PC-3 (cell line): ENCODE results near the gene BAX. TPM values are rescaled to one million over a fixed set of nuclear protein-coding genes. Genes with fewer than 3 reads are reported as not detected.

ENCODE experiments used
- ATAC-seq: fragments of 200-7000 bp; cut with Tn5 transposase; 2 replicates; pipeline ENCODE4 v1.9.1; 2020; ENCODE audit warnings: mild to moderate bottlenecking, moderate library complexity
- BruUV-seq: library from RNA; stranded (reverse); fragments of 400-500 nt; replicated peaks from 2 replicates; lab custom pipeline; 2021; lab: Mats Ljungman, UMichigan
- CTCF ChIA-PET: fragments of 300-600 bp; sonication (Branson Sonifier 250); formaldehyde crosslinking; loops from one replicate; lab custom pipeline; 2022; ENCODE audit warnings: antibody characterized with exemption; lab: Charles Lee
- POLR2A ChIA-PET: fragments of 300-600 bp; sonication (Branson Sonifier 250); formaldehyde crosslinking; loops from one replicate; lab custom pipeline; 2022; ENCODE audit warnings: antibody characterized with exemption; ENCODE audit not compliant: unreplicated experiment; lab: Charles Lee
- DNase-seq: peaks from one replicate; pipeline ENCODE4 v3.0.0-alpha.2; 2015
- H2AFZ ChIP-seq: fragments of 300-600 bp; sonication (generic); 2 replicates; pipeline ENCODE4 v1.6.0; 2016; ENCODE audit warnings: antibody characterized with exemption, low read length
- H3F3A ChIP-seq: fragments of 300-600 bp; sonication (generic); one replicate; pipeline ENCODE4 v1.6.0; 2017; ENCODE audit warnings: antibody characterized with exemption, low read length, control low read depth, mild to moderate bottlenecking; ENCODE audit not compliant: unreplicated experiment
- H3K27ac ChIP-seq: fragments of 300-600 bp; sonication (generic); 2 replicates; pipeline ENCODE4 v1.5.1; 2016; ENCODE audit warnings: mild to moderate bottlenecking, low read length
- H3K27me3 ChIP-seq: fragments of 300-600 bp; sonication (generic); 2 replicates; pipeline ENCODE4 v1.6.1; 2016; ENCODE audit warnings: low read length, mixed read lengths
- H3K36me3 ChIP-seq: fragments of 300-600 bp; sonication (generic); 2 replicates; pipeline ENCODE4 v1.6.1; 2016; ENCODE audit warnings: low read depth, mixed run types, low read length, mixed read lengths
- H3K4me1 ChIP-seq: fragments of 300-600 bp; sonication (generic); 2 replicates; pipeline ENCODE4 v1.5.1; 2016; ENCODE audit warnings: low read length; ENCODE audit not compliant: insufficient read depth
- H3K4me2 ChIP-seq: fragments of 300-600 bp; sonication (generic); 2 replicates; pipeline ENCODE4 v1.6.0; 2016; ENCODE audit warnings: low read length
- H3K4me3 ChIP-seq: fragments of 300-600 bp; sonication (generic); 2 replicates; pipeline ENCODE4 v1.5.1; 2016; ENCODE audit warnings: mild to moderate bottlenecking, low read length, mixed read lengths
- H3K79me2 ChIP-seq: fragments of 300-600 bp; sonication (generic); 2 replicates; pipeline ENCODE4 v1.6.1; 2017; ENCODE audit warnings: low read length, mixed read lengths
- H3K9ac ChIP-seq: fragments of 300-600 bp; sonication (generic); 2 replicates; pipeline ENCODE4 v1.6.0; 2016; ENCODE audit warnings: mild to moderate bottlenecking, low read length
- H3K9me2 ChIP-seq: fragments of 300-600 bp; sonication (generic); replicated peaks from 2 replicates; pipeline ENCODE4 v1.6.1; 2016; ENCODE audit warnings: mixed run types, low read length, mixed read lengths
- H3K9me3 ChIP-seq: fragments of 300-600 bp; sonication (generic); 2 replicates; pipeline ENCODE4 v1.6.1; 2016; ENCODE audit warnings: low read length, mixed read lengths
- H4K20me1 ChIP-seq: fragments of 300-600 bp; sonication (generic); 2 replicates; pipeline ENCODE4 v1.6.1; 2016; ENCODE audit warnings: low read length, mixed read lengths
- CTCF ChIP-seq: fragments of 300-600 bp; sonication (generic); conservative IDR thresholded peaks from 2 replicates; pipeline ENCODE4 v1.5.1; 2017; ENCODE audit warnings: antibody characterized with exemption, low read depth, mild to moderate bottlenecking, low read length
- EZH2 ChIP-seq: fragments of 300-600 bp; sonication (generic); IDR thresholded peaks from one replicate; pipeline ENCODE4 v1.6.1; 2017; ENCODE audit warnings: antibody characterized with exemption, mild to moderate bottlenecking, low read length; ENCODE audit not compliant: unreplicated experiment
- EZH2phosphoT487 ChIP-seq: fragments of 300-600 bp; sonication (generic); IDR thresholded peaks from 2 replicates; pipeline ENCODE4 v1.6.1; 2018; ENCODE audit warnings: mild to moderate bottlenecking, antibody characterized with exemption, low read length, borderline replicate concordance
- intact Hi-C: fragments of 100-400 bp; cut with micrococcal nuclease; formaldehyde crosslinking; loops from 2 replicates; pipeline ENCODE4 v1.9.0; 2023
- total RNA-seq: library from RNA; depleted of rRNA; stranded (reverse); fragments of >200 nt; gene quantifications from 2 replicates; pipeline ENCODE4 v1.2.3, GENCODE V29; 2014

BAX gene
- total RNA-seq, 1 experiment from 2014 or later, result 44.8 TPM

DNA sequence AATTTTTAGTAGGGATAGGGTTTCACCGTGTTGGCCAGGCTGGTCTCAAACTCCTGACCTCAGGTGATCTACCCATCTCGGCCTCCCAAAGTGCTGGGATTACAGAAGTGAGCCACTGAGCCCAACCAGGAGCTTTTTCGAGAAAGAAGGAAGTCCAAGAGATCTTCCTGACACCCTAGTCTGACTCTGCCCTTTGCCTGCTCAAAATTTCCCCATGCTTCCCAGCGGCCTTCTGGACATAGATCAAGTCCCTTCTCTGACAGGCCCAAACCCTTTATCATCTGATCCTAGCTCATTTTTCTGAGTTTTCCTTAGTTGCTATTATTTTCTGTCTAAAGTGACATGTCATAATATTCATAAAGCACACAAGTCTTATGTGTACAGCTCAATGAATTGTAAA, 1.5 kb upstream of the BAX start:
- CTCF ChIA-PET, result no interaction called here
- intact Hi-C loops, result no loop called here

DNA sequence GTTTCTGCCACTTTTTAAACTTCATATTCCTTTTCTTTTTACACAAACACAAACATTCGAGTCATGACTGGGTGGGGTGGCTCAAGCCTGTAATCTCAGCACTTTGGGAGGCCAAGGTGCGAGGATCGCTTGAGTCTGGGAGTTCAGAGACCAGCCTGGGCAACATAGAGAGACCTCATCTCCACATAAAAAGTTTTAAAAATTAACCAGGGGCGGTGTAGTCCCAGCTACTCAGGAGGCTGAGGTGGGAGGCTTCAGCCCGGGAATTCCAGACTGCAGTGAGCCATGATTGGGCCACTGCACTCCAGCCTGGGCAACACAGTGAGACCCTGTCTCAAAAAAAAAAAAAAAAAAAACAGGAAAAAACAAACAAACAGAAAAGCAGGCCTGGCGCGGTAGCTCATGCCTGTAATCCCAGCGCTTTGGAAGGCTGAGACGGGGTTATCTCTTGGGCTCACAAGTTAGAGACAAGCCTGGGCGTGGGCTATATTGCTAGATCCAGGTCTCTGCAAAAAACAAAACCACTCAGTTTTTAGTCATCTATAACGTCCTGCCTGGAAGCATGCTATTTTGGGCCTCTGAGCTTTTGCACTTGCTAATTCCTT, 583 bp upstream of the BAX start:
- CTCF ChIA-PET, result no interaction called here

More for the DNA sequence above, 1.5 kb upstream of the BAX start:
- ATAC-seq (no peak), DNase-seq (no peak)
- Histone ChIP-seq H3K36me3 (no peaks in the 10 kb centered on the region), H3F3A (no peaks in the 10 kb centered on the region), H2AFZ (no peak overlapping the region), H3K9ac (no peak overlapping the region), H3K9me3 (no peaks in the 10 kb centered on the region), H3K27me3 (no peaks in the 10 kb centered on the region), H3K4me3 (no peak overlapping the region), H3K79me2 (peaks cover 15% of the 10 kb centered on the region), H3K9me2 (no peaks in the 10 kb centered on the region), H3K4me2 (no peak overlapping the region), H3K4me1 (peaks cover 4% of the 10 kb centered on the region; the same call in 1 of the 2 replicates), H4K20me1 (no peaks in the 10 kb centered on the region), H3K27ac (no peak overlapping the region)
- BruUV-seq, result no TSS peak
- POLR2A ChIA-PET, result no interaction called here
- no peak for TF ChIP-seq CTCF
- TF ChIP-seq EZH2, result no peak
- no peak for TF ChIP-seq EZH2phosphoT487

More for the DNA sequence above, 583 bp upstream of the BAX start:
- H3K4me2 ChIP-seq, result peak overlapping the region; percentile 83
- H3K27ac ChIP-seq, result no peak overlapping the region
- no peaks in the 10 kb centered on the region for H3K9me2 ChIP-seq
- H2AFZ ChIP-seq, result peak overlapping the region; percentile 87
- peak overlapping the region; percentile 87 for H3K4me3 ChIP-seq
- H3K4me1 ChIP-seq, result peaks cover 4% of the 10 kb centered on the region; the same call in 1 of the 2 replicates
- peaks cover 15% of the 10 kb centered on the region for H3K79me2 ChIP-seq
- DNase-seq, result no peak
- no peaks in the 10 kb centered on the region for H3K36me3 ChIP-seq
- TF ChIP-seq EZH2 (no peak), CTCF (no peak), EZH2phosphoT487 (no peak)
- no peaks in the 10 kb centered on the region for H3K27me3 ChIP-seq
- H3K9me3 ChIP-seq, result no peaks in the 10 kb centered on the region
- H4K20me1 ChIP-seq, result no peaks in the 10 kb centered on the region
- no peak for ATAC-seq
- TSS peak; percentile 53 for BruUV-seq
- H3K9ac ChIP-seq, result peak overlapping the region; percentile 94; the same call in 1 of the 2 replicates
- POLR2A ChIA-PET, result interaction anchor here (0.6 kb wide), 1 partner anchor 39 kb away, joined by 4 read pairs; the partner anchor contains the start of gene GYS1
- intact Hi-C loops, result no loop called here
- H3F3A ChIP-seq, result no peaks in the 10 kb centered on the region
